ENCODE results near the gene GRID2. TPM values are rescaled to one million over a fixed set of nuclear protein-coding genes. Genes with fewer than 3 reads are reported as not detected.

The GRID2 gene
- total RNA-seq = not detected in 2 replicates

GRCh38 chr4:92303621-92304027, at the start of gene GRID2:
Gene GRID2, plus strand, starts transcription at chr4:92303966.

All from cardiac ventricle fibroblast (primary cell).